ENCODE results near the gene ATP2C1.

Gene ATP2C1

GRCh38 chr3:130895690-130896488 is 2.0 kb downstream of the ATP2C1 start:
- no peak for DNase-seq

GRCh38 chr3:130897316-130897715 is 3.4 kb downstream of the ATP2C1 start:
- DNase-seq = no peak

- no peak for DNase-seq
Measured at GRCh38 chr3:130900959-130901358, 7.1 kb downstream of the ATP2C1 start.

GRCh38 chr3:130901463-130902204 is 7.8 kb downstream of the ATP2C1 start:
- no peak for DNase-seq

GRCh38 chr3:130903412-130903908 is 9.6 kb downstream of the ATP2C1 start:
- DNase-seq = no peak

- no peak for DNase-seq
Measured at GRCh38 chr3:130904491-130904890, 10.6 kb downstream of the ATP2C1 start.

GRCh38 chr3:130905551-130905950 is 11.7 kb downstream of the ATP2C1 start:
- no peak for DNase-seq

- no peak for DNase-seq
Measured at GRCh38 chr3:130906374-130906995, 12.6 kb downstream of the ATP2C1 start.

GRCh38 chr3:130907500-130907899 is 13.6 kb downstream of the ATP2C1 start:
- DNase-seq = no peak

GRCh38 chr3:130907966-130908365 is 14.1 kb downstream of the ATP2C1 start:
- DNase-seq = no peak

GRCh38 chr3:130915567-130916292 is 21.8 kb downstream of the ATP2C1 start:
- no peak for DNase-seq

GRCh38 chr3:130916507-130917167 is 22.8 kb downstream of the ATP2C1 start:
- no peak for DNase-seq

- no peak for DNase-seq
Measured at GRCh38 chr3:130918328-130918727, 24.4 kb downstream of the ATP2C1 start.

- DNase-seq = no peak
Measured at GRCh38 chr3:130925628-130926027, 31.7 kb downstream of the ATP2C1 start.

- DNase-seq = no peak
Measured at GRCh38 chr3:130926504-130926903, 32.6 kb downstream of the ATP2C1 start.

GRCh38 chr3:130929804-130930203 is 35.9 kb downstream of the ATP2C1 start:
- no peak for DNase-seq

- no peak for DNase-seq
Measured at GRCh38 chr3:130932979-130933378, 39.1 kb downstream of the ATP2C1 start.

GRCh38 chr3:130933801-130934345 is 40.0 kb downstream of the ATP2C1 start:
- no peak for DNase-seq

GRCh38 chr3:130934442-130935089 is 40.7 kb downstream of the ATP2C1 start:
- DNase-seq = no peak

- DNase-seq = no peak
Measured at GRCh38 chr3:130935761-130936492, 42.0 kb downstream of the ATP2C1 start.

- DNase-seq = no peak
Measured at GRCh38 chr3:130939753-130940152, 45.9 kb downstream of the ATP2C1 start.
